ENCODE data around the gene NOTCH1.

GRCh38 chr9:136566553-136566895 is 20.7 kb upstream of the NOTCH1 start:
- TF ChIP-seq CTCF (IDR thresholded peaks at IDR 0.05; ENCODE audit: insufficient read depth, low read length) (no peak), POLR2AphosphoS5 (IDR thresholded peaks at IDR 0.05; ENCODE audit: low read depth) (no peak)

Data from HL-60 (cell line).